ENCODE results near the gene SDCBP2.

SDCBP2 gene, protein sequence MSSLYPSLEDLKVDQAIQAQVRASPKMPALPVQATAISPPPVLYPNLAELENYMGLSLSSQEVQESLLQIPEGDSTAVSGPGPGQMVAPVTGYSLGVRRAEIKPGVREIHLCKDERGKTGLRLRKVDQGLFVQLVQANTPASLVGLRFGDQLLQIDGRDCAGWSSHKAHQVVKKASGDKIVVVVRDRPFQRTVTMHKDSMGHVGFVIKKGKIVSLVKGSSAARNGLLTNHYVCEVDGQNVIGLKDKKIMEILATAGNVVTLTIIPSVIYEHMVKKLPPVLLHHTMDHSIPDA

DNA sequence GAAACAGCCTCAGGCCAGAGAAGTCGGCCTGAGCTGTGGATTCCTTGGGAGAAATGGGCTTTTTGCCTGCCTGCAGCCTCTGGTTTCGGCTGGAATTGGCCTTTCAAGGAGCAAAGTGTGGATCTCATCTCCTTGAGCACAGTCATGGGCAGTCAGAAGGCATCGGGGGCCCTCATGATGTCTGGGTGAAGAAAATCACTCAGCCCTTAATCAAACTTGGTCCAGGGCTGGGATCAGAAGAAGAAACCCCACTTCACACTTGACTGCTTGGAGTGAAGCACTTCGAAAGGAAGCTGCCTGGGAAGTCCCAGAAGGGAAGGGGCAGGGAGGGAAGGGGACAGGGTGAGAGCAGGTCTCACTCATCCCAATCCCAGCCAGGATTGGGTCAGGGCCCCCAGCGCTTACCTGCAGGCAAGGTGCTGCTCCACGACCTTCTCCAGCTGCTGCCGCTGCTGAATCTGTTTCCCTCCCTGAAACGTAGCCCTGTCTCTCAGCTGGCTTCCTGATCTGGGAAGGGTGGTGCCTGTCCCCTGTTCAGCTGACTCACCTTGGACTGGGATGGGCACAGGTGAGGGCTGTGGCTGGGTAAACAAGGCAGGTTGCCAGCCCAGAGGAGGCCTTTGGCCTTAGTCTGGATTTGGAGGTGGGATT is at the start of gene SDCBP2:
Gene SDCBP2 (minus strand): TSS at position 460 of the 651 bp plus-strand sequence. CDS start 8,723 bp downstream, outside the sequence.
- no peak for DNase-seq (ENCODE audit: low read depth)

DNA sequence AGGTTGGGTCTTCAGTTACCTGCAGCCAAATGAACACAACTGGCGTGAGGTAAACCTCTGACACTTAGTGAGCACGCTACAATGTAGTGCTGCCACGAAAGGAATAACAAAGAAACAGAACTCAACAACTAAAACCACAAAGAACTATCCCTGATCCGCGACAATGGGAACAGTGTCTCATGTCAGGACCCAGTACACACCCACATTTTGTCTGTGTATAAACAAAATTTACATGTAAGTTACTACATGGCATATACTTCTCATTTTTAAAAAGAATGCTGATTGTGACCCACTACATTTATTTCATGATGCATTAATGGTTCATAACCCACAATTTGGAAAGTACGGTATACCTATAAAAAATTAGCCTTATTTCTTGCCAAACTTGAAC is 49.8 kb upstream of the SDCBP2 start:
- no peak for DNase-seq (ENCODE audit: low read depth)

DNA sequence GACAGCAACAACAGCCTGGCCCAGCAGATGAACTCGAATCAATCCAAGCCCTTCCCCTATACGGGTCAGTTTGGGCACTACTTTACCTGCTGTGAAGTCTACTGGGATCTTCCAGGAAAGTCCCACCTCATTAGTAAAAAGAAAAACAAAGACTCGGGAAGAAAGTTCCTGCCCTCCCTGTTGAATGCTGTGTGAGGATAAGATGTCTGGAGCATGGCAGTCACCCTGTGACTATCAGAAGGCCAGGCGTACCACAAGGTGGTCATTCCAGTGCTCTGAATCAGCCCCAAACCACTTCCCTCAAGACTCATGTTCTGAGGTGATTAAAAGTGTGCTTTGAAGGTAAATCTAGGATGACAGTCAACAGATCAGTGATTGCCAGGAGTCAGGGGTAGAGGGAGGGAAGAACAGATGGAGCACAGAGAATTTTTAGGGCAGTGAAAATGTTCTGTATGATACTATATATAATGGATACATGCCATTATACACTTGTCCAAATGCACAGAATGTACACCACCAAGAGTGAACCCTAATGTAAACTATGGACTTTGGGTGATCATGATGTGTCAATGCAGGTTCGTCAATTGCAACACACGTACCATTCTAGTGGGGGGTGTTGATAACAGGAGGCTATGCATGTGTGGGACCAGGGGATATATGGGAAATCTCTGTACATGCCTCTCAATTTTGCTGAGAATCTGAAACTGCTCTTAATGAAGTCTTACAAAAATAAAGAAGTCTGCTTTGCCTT is 49.2 kb upstream of the SDCBP2 start:
- peak; percentile 89 for DNase-seq (ENCODE audit: low read depth)

DNA sequence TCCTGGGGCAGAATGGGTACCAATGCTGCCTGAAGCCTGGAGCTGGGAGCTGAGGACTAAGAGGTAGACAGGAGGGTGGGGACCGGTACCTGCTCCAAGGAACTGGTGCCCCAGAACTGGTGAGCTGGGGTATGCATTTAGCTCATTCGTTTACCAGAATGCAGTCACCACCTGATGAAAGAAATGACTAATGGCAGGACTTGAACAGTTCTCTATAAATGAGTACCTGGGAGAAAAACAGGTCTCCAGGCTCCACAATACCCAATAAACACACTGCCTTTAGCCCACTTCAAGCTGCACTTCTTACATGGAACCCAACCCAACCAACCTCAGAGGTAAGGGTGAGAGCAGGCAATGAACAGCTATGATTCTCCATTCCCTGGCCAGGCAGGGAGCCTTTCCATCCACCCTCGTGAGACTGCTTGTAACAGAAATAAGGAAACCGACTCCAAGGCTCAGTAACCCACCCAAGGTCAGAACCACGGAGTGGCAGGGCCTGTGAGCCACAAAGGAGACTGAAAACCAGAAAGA is 48.5 kb upstream of the SDCBP2 start:
- DNase-seq (ENCODE audit: low read depth) = no peak

DNA sequence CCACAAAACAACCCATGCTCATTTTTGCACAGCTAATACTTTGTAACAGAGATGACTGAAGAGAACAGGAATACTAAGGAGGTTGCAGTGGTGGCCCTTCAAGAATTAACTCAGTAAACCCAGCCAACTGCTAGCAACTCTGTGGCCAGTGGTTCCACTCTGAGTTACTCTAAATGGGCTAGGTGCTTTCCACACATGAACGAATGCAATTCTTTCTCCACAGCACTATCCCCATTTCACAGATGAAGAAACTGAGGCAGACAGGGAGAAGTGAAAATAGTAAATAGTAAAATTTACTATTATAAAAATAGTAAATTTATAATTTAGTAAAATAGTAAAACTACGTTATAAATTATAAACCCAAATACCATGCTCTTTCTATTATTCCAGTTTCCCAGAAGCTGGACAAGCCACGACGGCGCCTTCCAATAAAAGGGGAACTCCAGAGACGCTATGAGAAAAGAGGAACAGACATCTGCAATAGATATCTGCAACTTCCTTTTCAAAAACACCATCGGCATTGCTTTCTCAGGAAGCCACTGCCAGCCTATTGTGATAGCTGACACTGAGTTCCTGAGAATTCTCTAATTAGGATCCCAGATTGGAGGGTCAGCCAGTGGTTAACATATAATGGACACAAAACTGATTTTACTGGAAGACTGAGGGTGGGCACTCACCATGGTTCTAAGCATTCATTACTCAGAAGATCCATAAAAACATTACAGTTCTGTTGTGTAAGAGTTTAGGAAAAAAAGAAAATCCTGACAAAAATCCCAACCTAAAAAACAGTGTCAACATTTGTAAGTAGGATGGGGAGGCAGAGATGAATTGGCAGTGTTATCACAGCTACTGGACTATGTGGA is 47.7 kb upstream of the SDCBP2 start:
- DNase-seq (ENCODE audit: low read depth) = no peak

DNA sequence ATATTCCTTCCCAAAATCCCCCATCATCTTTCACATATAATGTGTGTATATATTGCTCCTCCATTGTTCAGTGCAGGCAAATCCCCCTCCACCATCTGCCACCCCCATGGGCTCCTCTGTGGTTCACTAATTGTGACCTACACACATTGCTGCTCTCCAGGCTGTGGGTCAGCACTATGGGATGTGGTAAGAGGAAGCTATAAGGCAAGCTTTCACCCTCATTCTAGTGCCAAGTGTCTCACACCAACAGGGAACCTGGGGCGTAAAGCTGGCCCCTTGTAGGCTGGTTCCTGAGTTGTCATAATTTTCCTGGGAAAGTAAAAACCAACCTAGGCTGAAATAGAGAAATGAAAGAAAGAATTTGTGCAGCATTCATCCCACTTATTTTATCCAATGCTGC is 47.1 kb upstream of the SDCBP2 start:
- no peak for DNase-seq (ENCODE audit: low read depth)

DNA sequence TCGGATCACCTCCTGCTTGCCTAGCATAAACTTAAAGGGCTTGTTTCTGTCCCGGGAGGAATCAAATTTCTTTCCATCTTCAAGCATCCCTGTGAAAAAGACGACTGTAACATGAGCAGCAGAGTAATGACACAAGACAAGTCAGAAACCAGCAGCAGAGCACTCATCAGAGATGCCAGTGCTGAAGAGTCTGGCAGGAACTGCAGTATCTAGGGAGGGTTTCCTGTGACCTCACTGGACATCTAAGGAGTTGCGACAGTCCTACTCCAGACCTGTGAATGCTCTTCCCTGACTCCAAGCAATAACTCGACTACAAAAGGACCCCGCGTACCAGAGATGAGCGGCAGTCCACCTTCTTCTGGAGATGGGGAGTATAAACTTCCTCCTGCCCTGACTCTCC is 46.6 kb upstream of the SDCBP2 start:
- DNase-seq (ENCODE audit: low read depth) = peak; percentile 78

DNA sequence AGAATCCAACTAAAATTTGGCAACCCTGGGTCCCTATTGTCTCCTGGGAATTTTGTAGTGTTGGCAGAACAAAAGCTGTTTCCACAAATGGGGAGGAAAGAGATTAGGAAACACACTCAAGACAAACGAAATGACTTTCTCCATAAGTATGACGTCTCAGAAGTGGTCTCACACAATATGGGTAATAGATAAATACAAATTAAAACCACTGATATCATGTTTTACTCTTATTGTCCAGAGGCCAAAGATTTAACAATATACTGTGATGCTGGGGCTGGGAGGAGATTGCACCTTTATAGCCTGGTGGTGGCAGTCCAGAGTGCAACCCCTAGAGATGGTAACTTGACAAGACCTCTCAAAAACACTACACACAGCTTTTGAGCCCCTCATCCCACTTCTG is 45.3 kb upstream of the SDCBP2 start:
- DNase-seq (ENCODE audit: low read depth) = no peak

DNA sequence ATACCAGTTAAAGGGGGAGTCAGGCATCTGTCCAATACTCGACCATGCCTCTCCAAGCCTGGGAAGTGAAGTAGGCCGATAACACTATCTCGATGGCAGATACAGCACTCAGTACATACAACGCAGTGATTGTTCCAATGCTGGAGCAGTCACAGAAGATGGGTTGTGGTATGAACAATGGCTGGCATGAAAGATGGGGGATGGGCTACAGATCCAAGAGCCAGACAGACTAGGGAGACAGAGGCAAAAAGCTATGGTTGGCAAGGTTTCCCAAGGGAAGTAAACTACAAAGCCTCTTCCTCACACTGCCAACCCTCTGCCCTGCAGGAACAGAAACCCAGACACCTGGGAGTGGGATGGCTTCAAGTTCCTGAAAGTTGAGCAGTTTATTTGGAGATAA is 44.7 kb upstream of the SDCBP2 start:
- no peak for DNase-seq (ENCODE audit: low read depth)

DNA sequence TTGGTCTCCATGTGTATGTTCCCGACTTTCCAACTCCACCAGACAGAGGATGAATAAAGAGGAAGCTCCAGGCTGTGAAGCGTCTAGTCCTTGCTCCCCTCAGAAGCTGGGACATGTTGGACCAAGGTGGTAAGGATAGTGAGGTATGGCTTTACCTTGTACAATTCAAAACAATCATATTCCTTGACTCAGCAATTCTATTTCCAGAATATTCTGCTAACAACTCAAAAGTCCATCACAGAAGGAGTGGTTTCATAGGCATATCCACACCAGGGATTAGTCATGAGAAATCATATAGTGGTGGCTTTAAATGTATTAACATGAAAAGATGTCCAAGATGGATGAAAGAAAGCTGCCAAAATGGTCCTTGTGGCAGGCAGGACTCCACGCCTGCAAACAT is 44.1 kb upstream of the SDCBP2 start:
- no peak for DNase-seq (ENCODE audit: low read depth)

DNA sequence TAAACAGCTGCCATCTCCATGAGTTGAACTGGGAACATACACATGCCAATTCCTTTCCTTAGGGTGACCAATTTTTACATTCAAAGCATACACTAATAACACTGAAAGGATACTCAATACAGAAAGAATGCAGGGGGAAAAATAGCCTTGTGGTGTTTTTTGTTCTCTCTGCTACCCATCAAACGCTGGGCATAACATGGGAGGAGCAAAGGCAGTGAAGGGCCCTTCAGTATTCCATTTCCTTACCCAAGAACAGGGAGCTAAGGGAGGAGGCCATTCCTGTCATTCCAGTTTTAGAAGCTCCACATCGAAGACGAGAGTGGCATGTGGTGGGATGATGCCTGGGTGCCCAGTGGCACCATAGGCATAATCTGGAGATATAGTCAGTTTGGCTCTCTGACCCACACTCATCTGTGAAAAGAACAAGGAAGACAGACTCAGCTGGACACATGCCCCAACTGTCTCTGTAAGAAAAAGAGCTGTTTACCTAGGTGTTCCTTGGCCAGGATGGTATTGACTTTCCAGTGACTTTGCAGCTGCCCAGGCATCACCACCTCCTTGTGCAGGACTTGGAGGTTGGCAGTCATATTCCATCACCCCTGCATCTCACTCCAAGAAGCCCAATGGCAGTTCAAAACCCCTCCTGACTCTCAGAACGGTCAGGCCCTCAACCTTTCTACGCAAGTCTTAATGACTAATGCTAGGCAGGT is 43.0 kb upstream of the SDCBP2 start:
- DNase-seq (ENCODE audit: low read depth) = no peak

DNA sequence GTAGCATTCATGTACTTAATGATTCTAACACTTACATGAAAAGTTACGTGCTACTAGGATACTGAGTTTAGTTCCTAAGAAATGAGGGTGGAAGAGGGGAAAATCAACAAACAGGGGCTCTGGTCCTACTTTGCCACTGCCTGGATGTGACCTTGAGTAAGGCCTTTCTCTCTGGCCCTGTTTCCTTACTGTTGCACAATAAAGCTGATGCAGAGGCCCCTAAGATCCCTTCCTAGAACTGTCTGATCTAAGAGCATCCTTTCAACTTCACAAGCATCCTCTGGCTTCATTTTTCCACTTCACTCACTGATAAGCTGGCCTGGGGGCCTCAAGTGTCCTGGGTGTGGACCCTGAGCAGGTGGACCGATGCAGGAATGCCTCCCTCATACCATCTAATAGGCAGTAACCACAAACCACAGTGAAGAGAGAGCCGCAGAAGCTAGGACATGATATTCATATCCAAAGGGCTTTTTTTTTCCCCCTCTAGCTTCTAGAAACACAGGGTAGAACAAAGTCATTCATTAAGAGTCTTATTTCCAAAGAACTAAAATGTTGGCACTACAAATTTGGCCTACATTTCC is 42.4 kb upstream of the SDCBP2 start:
- DNase-seq (ENCODE audit: low read depth) = no peak

DNA sequence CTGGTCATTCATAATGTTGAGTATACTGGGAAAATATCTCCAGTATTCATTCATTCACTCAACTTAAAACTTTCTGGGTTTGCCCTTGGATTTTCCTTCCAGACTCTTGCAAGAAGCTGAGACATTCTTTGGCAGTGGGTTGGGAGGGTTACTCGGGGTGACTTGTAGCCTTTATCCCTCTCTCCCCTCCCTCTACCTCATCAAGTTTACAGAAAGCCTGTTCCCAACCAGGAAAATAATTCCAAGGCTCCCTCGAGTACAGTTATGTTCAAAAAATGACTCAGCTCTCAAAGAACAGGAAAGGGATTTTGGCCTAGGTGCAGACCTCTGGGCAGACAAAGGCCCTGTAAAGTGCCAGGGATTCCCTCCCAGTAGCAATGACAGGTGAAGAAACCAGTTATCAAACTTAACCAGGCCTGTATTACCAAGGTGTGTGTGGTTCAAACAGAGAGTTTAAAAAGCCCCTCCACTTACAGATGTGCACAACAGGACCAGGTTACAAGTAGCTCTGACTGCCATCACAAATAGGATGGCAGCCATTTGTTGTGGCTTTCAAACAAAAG is 41.7 kb upstream of the SDCBP2 start:
- no peak for DNase-seq (ENCODE audit: low read depth)

DNA sequence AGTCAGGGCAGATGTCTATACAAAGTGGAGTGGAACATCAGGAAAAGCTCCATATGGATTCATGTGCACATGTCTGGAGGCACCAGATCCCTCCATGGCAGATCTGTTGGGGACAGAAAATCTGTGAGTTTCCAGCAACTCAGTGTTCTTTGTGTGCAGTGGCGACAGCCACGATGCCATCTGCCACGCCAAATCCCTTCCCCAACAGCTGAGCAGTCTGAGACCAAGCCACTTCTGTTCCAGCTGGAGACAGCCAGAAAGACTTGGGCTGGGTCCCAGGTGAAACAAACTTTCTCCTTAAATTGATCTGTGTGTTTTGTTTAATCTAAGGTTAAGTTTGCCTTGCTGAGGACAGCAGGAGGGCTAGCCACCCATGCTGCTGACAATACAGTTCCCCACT is 41.0 kb upstream of the SDCBP2 start:
- DNase-seq (ENCODE audit: low read depth) = no peak

DNA sequence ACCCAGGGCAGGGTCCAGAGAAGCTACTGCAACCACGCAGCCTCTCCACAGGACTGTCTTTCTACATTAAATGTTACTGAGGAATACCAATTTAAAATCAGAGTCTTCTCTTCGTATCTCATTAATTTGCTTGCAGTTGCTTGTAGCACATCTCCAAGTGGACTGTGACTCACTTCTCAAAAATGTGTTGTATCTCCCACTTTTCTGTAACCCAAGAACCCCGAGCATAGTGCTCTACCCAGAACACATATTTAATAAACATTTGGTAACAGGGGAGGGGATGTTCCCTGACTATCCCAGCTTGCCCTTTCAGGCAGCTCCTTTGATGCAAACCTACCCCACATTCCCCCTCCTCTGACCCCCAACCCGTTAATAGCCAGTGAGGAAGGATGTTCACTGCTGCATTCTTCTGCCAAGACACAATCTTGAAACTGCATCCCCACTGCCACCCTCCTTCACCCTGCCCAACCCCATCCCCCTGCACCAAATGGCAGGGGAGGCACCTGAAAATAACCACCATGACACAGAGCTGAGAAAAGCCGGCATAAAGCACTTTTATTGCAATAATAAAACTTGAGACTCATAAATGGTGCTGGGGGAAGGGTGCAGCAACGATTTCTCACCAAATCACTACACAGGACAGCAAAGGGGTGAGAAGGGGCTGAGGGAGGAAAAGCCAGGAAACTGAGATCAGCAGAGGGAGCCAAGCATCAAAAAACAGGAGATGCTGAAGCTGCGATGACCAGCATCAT is 39.7 kb upstream of the SDCBP2 start:
- DNase-seq (ENCODE audit: low read depth) = peak; percentile 65

DNA sequence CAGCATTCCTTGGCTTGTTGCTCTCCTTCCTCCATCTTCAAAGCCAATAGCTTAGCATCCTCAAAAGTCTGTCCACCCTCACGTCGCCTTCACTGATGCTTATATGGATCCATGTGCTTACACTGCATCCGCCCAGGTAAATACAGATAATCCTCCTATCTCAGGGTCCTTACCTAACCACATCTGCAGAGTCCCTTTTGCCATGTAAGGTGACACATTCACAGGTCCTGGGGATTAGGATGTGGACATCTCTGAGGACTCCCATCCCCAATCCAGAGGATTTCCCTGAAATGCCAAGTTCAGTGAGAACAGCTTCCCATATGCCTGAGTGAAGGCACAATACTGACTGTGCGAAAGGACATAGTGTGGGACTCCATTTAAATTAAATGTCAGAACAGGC is 38.5 kb upstream of the SDCBP2 start:
- no peak for DNase-seq (ENCODE audit: low read depth)

DNA sequence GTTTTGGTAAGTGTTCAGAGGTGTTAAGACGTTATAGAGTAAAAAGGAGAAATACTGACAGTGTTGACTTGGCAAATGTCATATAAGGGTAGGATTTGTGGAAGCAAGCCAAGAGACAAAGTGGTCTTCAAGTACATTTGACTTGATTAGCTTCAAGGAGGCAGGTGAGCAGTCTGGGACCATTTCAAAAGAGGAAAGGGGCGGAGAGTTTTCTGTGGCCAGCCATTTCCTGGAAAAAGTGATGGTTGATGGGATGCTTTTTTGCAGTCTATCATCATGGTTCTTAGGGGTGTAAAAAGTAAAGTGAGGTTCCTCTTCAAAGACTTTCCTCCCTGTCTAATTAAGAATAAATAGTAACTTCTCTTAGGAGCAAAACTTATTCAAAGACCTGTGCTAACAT is 35.2 kb upstream of the SDCBP2 start:
- DNase-seq (ENCODE audit: low read depth) = no peak

DNA sequence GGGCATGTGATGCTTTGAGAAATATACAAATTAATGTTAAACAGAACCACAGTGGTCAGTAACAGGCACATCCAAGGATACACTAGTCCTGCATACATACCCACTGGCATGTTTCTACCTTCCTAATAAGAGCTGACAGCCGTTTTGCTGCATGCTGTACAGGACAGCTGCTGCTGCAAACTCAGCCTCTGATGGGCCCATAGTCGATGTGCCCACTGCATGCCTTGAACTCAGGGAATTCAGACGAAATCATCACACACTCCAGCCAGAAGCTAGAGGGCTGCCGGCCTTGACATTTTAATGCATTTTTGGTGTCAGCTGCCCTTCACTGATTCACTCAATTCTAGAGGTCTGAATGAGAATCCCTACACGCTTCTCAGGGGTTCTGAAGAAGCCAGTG is 34.6 kb upstream of the SDCBP2 start:
- DNase-seq (ENCODE audit: low read depth) = no peak

DNA sequence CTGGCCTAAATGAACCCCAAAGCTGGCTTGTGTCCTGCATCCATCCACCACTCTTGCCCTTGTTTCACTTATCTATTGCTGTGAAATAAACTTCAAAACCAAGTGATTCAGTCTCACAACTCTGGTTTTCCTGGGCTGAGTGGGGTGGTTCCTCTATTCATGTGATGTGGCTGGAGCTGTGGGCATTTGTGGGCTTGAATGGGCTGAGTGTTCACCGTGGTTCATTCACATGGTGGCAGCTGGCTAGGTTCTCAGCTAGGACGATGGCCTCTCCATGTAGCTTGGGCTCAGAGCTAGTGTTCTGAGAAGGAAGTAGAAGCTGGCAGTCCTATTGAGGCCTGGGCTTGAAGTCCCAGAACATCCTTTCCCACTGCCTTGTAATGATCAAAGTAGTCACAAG is 33.5 kb upstream of the SDCBP2 start:
- no peak for DNase-seq (ENCODE audit: low read depth)
